ENCODE data around the gene FN1. TPM values are rescaled to one million over a fixed set of nuclear protein-coding genes. Genes with fewer than 3 reads are reported as not detected.

The FN1 gene
- total and polyA plus RNA-seq, 7 donors: 16.0 to 64.3 (median 40.3) TPM

- Histone ChIP-seq H3K4me3 (no peak overlapping the region), H3K9me3 (no peaks in the 10 kb centered on the region), H3K27ac (no peak overlapping the region), H3K36me3 (ENCODE audit: insufficient read depth in 1 of 2, low read depth in 1 of 2) (peaks cover 0 to 46% of the 10 kb centered on the region in 2 donors), H3K4me1 (no peaks in the 10 kb centered on the region), H3K27me3 (ENCODE audit: insufficient read depth in 3 of 3, low read length in 2 of 3) (no peaks in the 10 kb centered on the region)
- intact Hi-C loops (cut with DNase I): no loop called here
- ATAC-seq (no peak), DNase-seq (no peak)
- 88 to 93% (median 91%) methylated on average over 6 of the region's 6 CpGs for WGBS, 3 donors
- no peak for TF ChIP-seq CTCF (IDR thresholded peaks at IDR 0.05)
Observed at GRCh38 chr2:215379948-215380347, 55.9 kb downstream of the FN1 start.

GRCh38 chr2:215379039-215379438 is 56.8 kb downstream of the FN1 start:
- H3K9me3 ChIP-seq: no peaks in the 10 kb centered on the region
- DNase-seq (no peak), ATAC-seq (no peak)
- TF ChIP-seq CTCF (IDR thresholded peaks at IDR 0.05): no peak
- no peak overlapping the region for H3K27ac ChIP-seq
- no peaks in the 10 kb centered on the region for H3K4me1 ChIP-seq
- intact Hi-C loops (cut with DNase I): no loop called here
- H3K36me3 ChIP-seq (ENCODE audit: insufficient read depth in 1 of 2, low read depth in 1 of 2): peaks cover 0 to 53% of the 10 kb centered on the region in 2 donors
- WGBS, 3 donors: 92 to 95% (median 94%) methylated on average over 7 of the region's 7 CpGs
- H3K27me3 ChIP-seq (ENCODE audit: insufficient read depth in 3 of 3, low read length in 2 of 3): no peaks in the 10 kb centered on the region
- no peak overlapping the region for H3K4me3 ChIP-seq

DNA sequence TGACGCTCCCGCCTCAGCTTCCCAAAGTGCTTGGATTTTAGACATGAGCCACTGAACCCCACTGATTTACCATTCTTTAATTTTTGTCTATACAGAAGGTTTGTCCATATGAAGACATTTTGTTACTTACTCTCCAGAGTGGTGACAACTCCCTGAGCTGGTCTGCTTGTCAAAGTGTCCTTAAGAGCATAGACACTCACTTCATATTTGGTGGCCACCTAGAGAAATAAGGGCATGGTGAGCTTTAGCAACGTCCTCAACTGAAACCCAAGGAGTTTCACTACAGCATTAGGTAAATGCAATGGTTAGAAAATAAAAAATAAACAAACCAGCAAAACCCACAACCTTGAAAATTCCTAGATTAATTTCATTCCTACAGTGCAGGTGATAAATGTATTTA is 57.8 kb downstream of the FN1 start:
- Histone ChIP-seq H3K27ac (no peak overlapping the region), H3K9me3 (no peaks in the 10 kb centered on the region), H3K36me3 (ENCODE audit: insufficient read depth in 1 of 2, low read depth in 1 of 2) (peaks cover 0 to 53% of the 10 kb centered on the region in 2 donors), H3K4me3 (no peak overlapping the region), H3K4me1 (no peaks in the 10 kb centered on the region), H3K27me3 (ENCODE audit: insufficient read depth in 3 of 3, low read length in 2 of 3) (no peaks in the 10 kb centered on the region)
- ATAC-seq (no peak), DNase-seq (no peak)
- no peak for TF ChIP-seq CTCF (IDR thresholded peaks at IDR 0.05)
- intact Hi-C loops (cut with DNase I): no loop called here
- WGBS, 3 donors: 95 to 99% (median 98%) methylated on average over 3 of the region's 3 CpGs

- Histone ChIP-seq H3K9me3 (no peaks in the 10 kb centered on the region), H3K27me3 (ENCODE audit: insufficient read depth in 3 of 3, low read length in 2 of 3) (no peaks in the 10 kb centered on the region), H3K4me1 (no peaks in the 10 kb centered on the region), H3K27ac (no peak overlapping the region), H3K4me3 (no peak overlapping the region), H3K36me3 (ENCODE audit: insufficient read depth in 1 of 2, low read depth in 1 of 2) (peaks cover 0 to 56% of the 10 kb centered on the region in 2 donors)
- ATAC-seq (no peak), DNase-seq (no peak)
- intact Hi-C loops (cut with DNase I): no loop called here
- WGBS, 3 donors: 88 to 98% (median 95%) methylated on average over 2 of the region's 2 CpGs
- TF ChIP-seq CTCF (IDR thresholded peaks at IDR 0.05): no peak
Observed at GRCh38 chr2:215377283-215377682, 58.6 kb downstream of the FN1 start.

DNA sequence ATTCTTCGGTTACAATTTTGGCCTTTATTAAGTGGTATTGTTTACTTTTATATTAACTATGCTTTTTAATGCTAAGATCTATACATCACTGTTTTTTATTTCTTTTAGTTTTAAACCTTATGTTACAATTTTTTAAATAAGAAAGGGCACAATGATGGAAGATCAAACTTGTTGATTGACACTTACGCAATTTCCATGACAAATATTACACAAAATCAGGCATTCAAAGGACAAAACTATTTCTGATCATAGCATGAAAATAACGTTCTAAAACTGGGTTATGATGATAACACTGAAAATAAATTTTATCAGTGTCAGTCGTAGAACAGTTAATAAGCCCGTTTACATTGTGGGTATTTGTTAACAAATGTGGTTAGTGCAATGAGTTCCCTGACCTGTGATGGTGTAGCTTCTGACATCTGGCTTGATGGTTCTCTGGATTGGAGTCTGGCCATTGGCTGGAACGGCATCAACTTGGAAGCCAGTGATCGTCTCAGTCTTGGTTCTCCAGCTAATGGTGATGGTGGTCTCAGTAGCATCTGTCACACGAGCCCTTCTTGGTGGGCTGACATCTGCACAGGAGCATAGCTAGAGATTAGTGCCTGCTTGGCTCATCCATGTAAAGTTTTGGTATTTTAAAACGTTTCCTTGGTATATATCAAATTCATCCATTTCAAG is 59.6 kb downstream of the FN1 start:
- intact Hi-C loops (cut with DNase I): no loop called here
- no peak for DNase-seq
- WGBS, 3 donors: 83 to 86% (median 85%) methylated on average over 9 of the region's 9 CpGs
- Histone ChIP-seq H3K27me3 (ENCODE audit: insufficient read depth in 3 of 3, low read length in 2 of 3) (no peaks in the 10 kb centered on the region), H3K4me1 (no peaks in the 10 kb centered on the region), H3K36me3 (ENCODE audit: insufficient read depth in 1 of 2, low read depth in 1 of 2) (peaks cover 0 to 52% of the 10 kb centered on the region in 2 donors), H3K9me3 (no peaks in the 10 kb centered on the region), H3K4me3 (no peak overlapping the region), H3K27ac (no peak overlapping the region)
- ATAC-seq: no peak
- TF ChIP-seq CTCF (IDR thresholded peaks at IDR 0.05): no peak
